Left kidney (tissue), 2 donors: ENCODE results near the gene EHD1. TPM values are rescaled to one million over a fixed set of nuclear protein-coding genes. Genes with fewer than 3 reads are reported as not detected.
"Not testable (repeated sequence)": the region's sequence is repeated elsewhere in the genome, so short reads cannot be mapped to it uniquely, and the experiment has no call there.

ENCODE experiments used
- DNase-seq: peaks from one replicate; pipeline ENCODE4 v3.0.0-alpha.2; 2013
- polyA plus RNA-seq: library from polyadenylated mRNA; unstranded; fragments of 120-200 nt; gene quantifications from one replicate; pipeline ENCODE4 v1.2.1, GENCODE V29; 2013; ENCODE audit not compliant: insufficient read length

The EHD1 gene
- polyA plus RNA-seq, 1 donor = 56.5 TPM

GRCh38 chr11:64859542-64860414 lies 18.6 kb downstream of the EHD1 start:
- DNase-seq = no peak

GRCh38 chr11:64858467-64859263 lies 19.8 kb downstream of the EHD1 start:
- no peak for DNase-seq

- no peak for DNase-seq
Measured at GRCh38 chr11:64857485-64857884, 20.9 kb downstream of the EHD1 start.

- no peak for DNase-seq
Measured at GRCh38 chr11:64856382-64857227, 21.8 kb downstream of the EHD1 start.

- DNase-seq = no peak
Measured at GRCh38 chr11:64855596-64856304, 22.7 kb downstream of the EHD1 start.

GRCh38 chr11:64854534-64855502 lies 23.6 kb downstream of the EHD1 start:
- DNase-seq = no peak

GRCh38 chr11:64854157-64854533 lies 24.3 kb downstream of the EHD1 start:
- no peak for DNase-seq

- DNase-seq = no peak
Measured at GRCh38 chr11:64853709-64854108, 24.7 kb downstream of the EHD1 start.

- no peak for DNase-seq
Measured at GRCh38 chr11:64852804-64853509, 25.5 kb downstream of the EHD1 start.

GRCh38 chr11:64851831-64852351 lies 26.5 kb downstream of the EHD1 start:
- DNase-seq = no peak

GRCh38 chr11:64850979-64851567 lies 27.3 kb downstream of the EHD1 start:
- DNase-seq = no peak

- no peak for DNase-seq
Measured at GRCh38 chr11:64849598-64850356, 28.6 kb downstream of the EHD1 start.

- DNase-seq = no peak
Measured at GRCh38 chr11:64848826-64849597, 29.4 kb downstream of the EHD1 start.

- DNase-seq = no peak
Measured at GRCh38 chr11:64848214-64848825, 30.1 kb downstream of the EHD1 start.

- DNase-seq = peak; percentile 91
Measured at GRCh38 chr11:64846998-64847666, 31.3 kb downstream of the EHD1 start.

GRCh38 chr11:64845776-64846129 lies 32.7 kb downstream of the EHD1 start:
- DNase-seq = not testable (repeated sequence)
